Astrocyte (in vitro differentiated cells and primary cell): ENCODE measurements around the gene BHLHA15. TPM values are rescaled to one million over a fixed set of nuclear protein-coding genes. Genes with fewer than 3 reads are reported as not detected.

Experiments
- DNase-seq: peaks from one replicate; pipeline ENCODE4 v3.0.0-alpha.2; 2010; ENCODE audit warnings: low read depth
- FAIRE-seq: peaks from 2 replicates; lab custom pipeline; 2011; peaks lifted over from hg19 to GRCh38; lab: Jason Lieb, UNC
- H2AFZ ChIP-seq: 2 replicates; pipeline ENCODE4 v1.6.0; 2012; ENCODE audit warnings: low read depth, low read length, inconsistent platforms
- H3K27ac ChIP-seq: 2 replicates; pipeline ENCODE4 v1.5.1; 2011; ENCODE audit warnings: low read depth, low read length, inconsistent platforms
- H3K27me3 ChIP-seq: 2 replicates; pipeline ENCODE4 v1.6.0; 2011; ENCODE audit warnings: low read length, inconsistent platforms; ENCODE audit not compliant: insufficient read depth
- H3K36me3 ChIP-seq: 2 replicates; pipeline ENCODE4 v1.5.1; 2011; ENCODE audit warnings: low read length, inconsistent platforms; ENCODE audit not compliant: insufficient read depth
- H3K4me1 ChIP-seq: 2 replicates; pipeline ENCODE4 v1.5.1; 2011; ENCODE audit warnings: low read length, inconsistent platforms; ENCODE audit not compliant: insufficient read depth
- H3K4me2 ChIP-seq: 2 replicates; pipeline ENCODE4 v1.6.0; 2012; ENCODE audit warnings: low read length, inconsistent platforms
- H3K4me3 ChIP-seq: 2 replicates; pipeline ENCODE4 v1.5.1; 2011; ENCODE audit warnings: low read depth, mild to moderate bottlenecking, low read length, inconsistent platforms; ENCODE audit not compliant: insufficient read depth
- H3K79me2 ChIP-seq: 2 replicates; pipeline ENCODE4 v1.6.0; 2012; ENCODE audit warnings: mild to moderate bottlenecking, low read length, inconsistent platforms; ENCODE audit not compliant: insufficient read depth
- H3K9ac ChIP-seq: 2 replicates; pipeline ENCODE4 v1.6.0; 2012; ENCODE audit warnings: mild to moderate bottlenecking, low read length, inconsistent platforms
- H3K9me3 ChIP-seq: 2 replicates; pipeline ENCODE4 v1.5.1; 2012; ENCODE audit warnings: low read depth, mild to moderate bottlenecking, low read length, inconsistent platforms; ENCODE audit not compliant: insufficient read depth
- H4K20me1 ChIP-seq: 2 replicates; pipeline ENCODE4 v1.6.0; 2012; ENCODE audit warnings: low read length, inconsistent platforms; ENCODE audit not compliant: insufficient read depth
- H3K27ac Mint-ChIP-seq: one replicate; pipeline ENCODE4 v1.8.0; 2021; ENCODE audit warnings: mild to moderate bottlenecking, mixed read lengths; ENCODE audit not compliant: unreplicated experiment
- H3K27me3 Mint-ChIP-seq: one replicate; pipeline ENCODE4 v1.8.0; 2021; ENCODE audit warnings: low read depth, mixed read lengths; ENCODE audit not compliant: unreplicated experiment
- H3K36me3 Mint-ChIP-seq: one replicate; pipeline ENCODE4 v1.8.0; 2021; ENCODE audit warnings: low read depth, mixed read lengths; ENCODE audit not compliant: unreplicated experiment
- H3K4me1 Mint-ChIP-seq: one replicate; pipeline ENCODE4 v1.8.0; 2021; ENCODE audit warnings: low read depth, mixed read lengths; ENCODE audit not compliant: unreplicated experiment
- H3K4me3 Mint-ChIP-seq: one replicate; pipeline ENCODE4 v1.8.0; 2021; ENCODE audit warnings: mild to moderate bottlenecking, moderate library complexity, mixed read lengths; ENCODE audit not compliant: unreplicated experiment
- H3K9me3 Mint-ChIP-seq: one replicate; pipeline ENCODE4 v1.8.0; 2021; ENCODE audit warnings: mild to moderate bottlenecking, mixed read lengths; ENCODE audit not compliant: unreplicated experiment
- EZH2 ChIP-seq: IDR thresholded peaks from 2 replicates; pipeline ENCODE4 v1.6.1; 2012; ENCODE audit warnings: mild to moderate bottlenecking, low read length, inconsistent platforms; ENCODE audit not compliant: insufficient read depth
- total RNA-seq: library from RNA; stranded (reverse); gene quantifications from 2 replicates; pipeline ENCODE4 v1.2.1, GENCODE V29; 2021
- TF ChIP-seq, protein P1 (sequence below): IDR thresholded peaks from 2 replicates; pipeline ENCODE4 v1.5.1; 2011; ENCODE audit warnings: low read depth, mild to moderate bottlenecking, inconsistent platforms, low read length, moderate library complexity; ENCODE audit not compliant: insufficient read depth

The BHLHA15 gene
- total RNA-seq, 1 donor from 2014 or later, result 0.57 TPM

DNA sequence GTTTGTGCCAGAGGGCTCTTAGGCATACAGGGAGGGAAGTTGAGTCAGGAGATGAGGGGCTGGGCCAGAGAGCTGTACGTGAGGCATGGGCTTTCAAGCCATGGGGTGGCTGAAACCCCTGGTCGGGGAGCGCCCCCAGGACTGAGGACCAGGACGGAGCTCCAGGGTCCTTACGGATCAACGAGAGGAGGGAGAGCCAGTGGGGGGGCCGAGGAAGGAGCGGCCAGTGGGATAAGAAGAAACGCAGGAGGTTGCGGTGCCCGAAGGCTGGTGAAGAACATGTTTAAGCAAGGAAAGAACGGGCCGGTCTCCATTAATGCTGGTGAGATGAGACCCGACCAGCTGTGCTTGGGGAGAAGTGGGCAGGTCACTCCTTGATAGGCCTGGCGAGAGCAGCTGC, 43.6 kb upstream of the BHLHA15 start:
- Mint-ChIP-seq H3K4me1 (peaks cover 6% of the 10 kb centered on the region), H3K36me3 (peaks cover 2% of the 10 kb centered on the region), H3K9me3 (no peaks in the 10 kb centered on the region), H3K27me3 (no peaks in the 10 kb centered on the region), H3K4me3 (no peak overlapping the region), H3K27ac (peak overlapping the region; percentile 6)
- FAIRE-seq (no peak), DNase-seq (no peak)
- no peak overlapping the region for H3K27ac ChIP-seq
- H3K9ac ChIP-seq, result no peak overlapping the region
- no peak overlapping the region for H3K4me2 ChIP-seq
- TF ChIP-seq, protein P1, sequence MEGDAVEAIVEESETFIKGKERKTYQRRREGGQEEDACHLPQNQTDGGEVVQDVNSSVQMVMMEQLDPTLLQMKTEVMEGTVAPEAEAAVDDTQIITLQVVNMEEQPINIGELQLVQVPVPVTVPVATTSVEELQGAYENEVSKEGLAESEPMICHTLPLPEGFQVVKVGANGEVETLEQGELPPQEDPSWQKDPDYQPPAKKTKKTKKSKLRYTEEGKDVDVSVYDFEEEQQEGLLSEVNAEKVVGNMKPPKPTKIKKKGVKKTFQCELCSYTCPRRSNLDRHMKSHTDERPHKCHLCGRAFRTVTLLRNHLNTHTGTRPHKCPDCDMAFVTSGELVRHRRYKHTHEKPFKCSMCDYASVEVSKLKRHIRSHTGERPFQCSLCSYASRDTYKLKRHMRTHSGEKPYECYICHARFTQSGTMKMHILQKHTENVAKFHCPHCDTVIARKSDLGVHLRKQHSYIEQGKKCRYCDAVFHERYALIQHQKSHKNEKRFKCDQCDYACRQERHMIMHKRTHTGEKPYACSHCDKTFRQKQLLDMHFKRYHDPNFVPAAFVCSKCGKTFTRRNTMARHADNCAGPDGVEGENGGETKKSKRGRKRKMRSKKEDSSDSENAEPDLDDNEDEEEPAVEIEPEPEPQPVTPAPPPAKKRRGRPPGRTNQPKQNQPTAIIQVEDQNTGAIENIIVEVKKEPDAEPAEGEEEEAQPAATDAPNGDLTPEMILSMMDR, result no peak
- no peak for TF ChIP-seq EZH2
- H3K4me1 ChIP-seq, result peaks cover 12% of the 10 kb centered on the region
- H4K20me1 ChIP-seq, result peaks cover 8% of the 10 kb centered on the region
- H3K79me2 ChIP-seq, result no peaks in the 10 kb centered on the region
- no peak overlapping the region for H2AFZ ChIP-seq
- no peaks in the 10 kb centered on the region for H3K27me3 ChIP-seq
- H3K9me3 ChIP-seq, result no peaks in the 10 kb centered on the region
- H3K36me3 ChIP-seq, result no peaks in the 10 kb centered on the region
- no peak overlapping the region for H3K4me3 ChIP-seq

DNA sequence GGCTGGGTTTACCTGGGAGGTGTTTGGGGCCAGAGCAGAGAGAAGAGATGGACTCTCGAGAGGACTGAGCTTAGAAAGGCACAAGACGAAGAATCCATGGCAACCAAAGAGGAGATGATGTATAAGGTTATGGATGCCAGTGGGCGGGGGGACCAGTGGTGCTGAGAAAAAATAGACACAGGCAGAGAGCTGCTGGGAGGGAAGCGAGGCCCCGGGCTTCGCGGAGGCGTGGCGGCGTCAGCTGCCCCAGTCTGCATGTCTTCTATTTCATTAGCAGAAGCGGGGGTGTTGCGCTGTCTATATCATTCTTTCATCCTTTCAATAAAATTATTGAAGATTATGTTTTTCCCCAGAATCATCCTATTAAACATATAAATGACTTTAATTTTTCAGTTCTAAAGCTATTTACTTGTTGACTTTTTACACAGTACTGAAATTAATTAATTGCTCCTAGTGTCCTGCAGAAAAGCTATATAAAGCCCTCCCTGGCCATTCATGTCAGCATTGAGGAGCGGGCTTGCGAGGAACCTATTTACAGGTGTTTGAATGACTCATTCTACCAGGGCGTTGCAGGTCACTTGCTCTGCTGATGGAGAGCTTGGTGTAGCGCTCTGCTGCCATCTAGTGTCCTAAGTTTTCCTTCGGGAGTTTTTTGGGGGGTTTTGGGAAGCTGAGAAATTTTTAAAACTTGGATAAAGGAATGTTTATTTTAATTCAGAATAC, 42.9 kb upstream of the BHLHA15 start:
- H3K27ac ChIP-seq, result no peak overlapping the region
- Mint-ChIP-seq H3K4me3 (no peak overlapping the region), H3K36me3 (peaks cover 2% of the 10 kb centered on the region), H3K4me1 (peaks cover 3% of the 10 kb centered on the region), H3K27me3 (no peaks in the 10 kb centered on the region), H3K9me3 (no peaks in the 10 kb centered on the region), H3K27ac (peak overlapping the region; percentile 6)
- peaks cover 8% of the 10 kb centered on the region for H4K20me1 ChIP-seq
- no peak overlapping the region for H3K4me3 ChIP-seq
- no peak overlapping the region for H3K4me2 ChIP-seq
- DNase-seq (peak; percentile 51), FAIRE-seq (no peak)
- H3K9me3 ChIP-seq, result no peaks in the 10 kb centered on the region
- H3K36me3 ChIP-seq, result no peaks in the 10 kb centered on the region
- no peaks in the 10 kb centered on the region for H3K79me2 ChIP-seq
- peaks cover 12% of the 10 kb centered on the region for H3K4me1 ChIP-seq
- H3K27me3 ChIP-seq, result no peaks in the 10 kb centered on the region
- H3K9ac ChIP-seq, result no peak overlapping the region
- H2AFZ ChIP-seq, result no peak overlapping the region
- TF ChIP-seq, protein P1, result peak; percentile 80
- no peak for TF ChIP-seq EZH2
